ENCODE results near the gene CEP41. TPM values are rescaled to one million over a fixed set of nuclear protein-coding genes. Genes with fewer than 3 reads are reported as not detected.

The CEP41 gene
- polyA plus RNA-seq, 2 of the 4 experiments (the other 2 are of a cell fraction): 13.0 to 23.1 TPM

DNA sequence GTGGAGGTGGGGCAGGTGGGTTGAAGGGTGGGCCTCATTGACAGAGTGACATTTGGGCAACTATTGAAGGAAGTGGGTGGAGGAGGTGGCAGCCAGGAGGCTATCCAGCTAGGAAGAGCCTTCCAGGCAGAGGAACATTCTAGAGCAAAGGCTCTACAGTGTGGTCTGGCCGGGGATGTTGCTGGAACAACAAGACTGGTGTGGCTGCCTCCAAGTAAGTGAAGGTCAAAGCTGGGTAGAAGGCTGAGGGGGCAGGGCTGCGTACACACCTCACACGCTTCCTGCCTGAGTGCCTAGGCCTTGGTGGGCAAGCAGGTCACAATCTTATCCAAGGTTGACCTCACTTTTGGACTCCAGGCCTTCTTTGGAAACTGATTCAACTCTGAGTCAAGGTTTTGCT, 53.9 kb downstream of the CEP41 start (continued):
- no peak for TF ChIP-seq MAFK (IDR thresholded peaks at IDR 0.05; ENCODE audit: partially characterized antibody)
- TF ChIP-seq CBX8 (IDR thresholded peaks at IDR 0.05): no peak
- TF ChIP-seq MYC (IDR thresholded peaks at IDR 0.05; ENCODE audit: borderline replicate concordance, low read length): no peak
- TF ChIP-seq HOXB5 (CRISPR knock-in tag; IDR thresholded peaks at IDR 0.05): no peak
- no peak for TF ChIP-seq HOXA7 (CRISPR knock-in tag; IDR thresholded peaks at IDR 0.05)
- no peak for TF ChIP-seq HOXB13 (CRISPR knock-in tag; IDR thresholded peaks at IDR 0.05; ENCODE audit: low read depth)
- TF ChIP-seq GATA3 (IDR thresholded peaks at IDR 0.05; ENCODE audit: borderline replicate concordance): no peak
- TF ChIP-seq CHD2 (IDR thresholded peaks at IDR 0.05; ENCODE audit: low read length, partially characterized antibody): no peak

DNA sequence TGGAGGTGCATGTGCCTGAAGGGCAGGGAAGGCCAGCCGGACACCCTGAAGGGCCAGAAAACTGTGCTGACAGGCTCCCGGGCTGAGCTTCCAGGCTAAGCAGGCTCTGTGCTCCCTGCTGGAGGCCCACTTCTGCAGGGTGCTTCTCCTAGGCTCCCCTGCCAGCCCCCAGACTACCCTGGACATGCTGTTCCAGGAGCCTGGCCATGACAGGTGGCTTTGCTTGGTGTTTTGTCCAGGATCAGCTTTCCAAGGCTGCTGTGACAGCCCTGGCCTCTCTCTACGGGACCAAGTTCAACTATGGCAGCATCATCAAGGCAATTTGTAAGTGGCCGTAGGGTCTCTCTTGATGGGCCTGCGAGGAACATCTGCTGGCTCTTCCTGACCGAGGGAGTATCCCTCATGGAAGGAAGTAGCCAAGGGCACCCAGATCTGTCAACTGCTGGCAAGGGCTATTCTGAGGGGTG, 55.2 kb downstream of the CEP41 start:
- no peak overlapping the region for H3K4me3 ChIP-seq
- H3K4me1 ChIP-seq: no peaks in the 10 kb centered on the region
- ATAC-seq (no peak), DNase-seq (ENCODE audit: low read depth in 1 of 2, low spot score in 1 of 2) (no peak), FAIRE-seq (no peak)
- no peak overlapping the region for H3K27ac ChIP-seq
- 76% methylated on average over 6 of the region's 6 CpGs for WGBS (ENCODE audit: missing lambda C conversion rate)
- ChIA-PET CTCF (interaction anchor here (0.7 kb wide), 1 partner anchor 18 kb away, joined by 3 read pairs; no protein-coding TSS in a partner anchor), POLR2A (no interaction called here)
- H3K9me3 ChIP-seq: no peaks in the 10 kb centered on the region
- no peak for TF ChIP-seq TP53 (CRISPR knock-in tag; IDR thresholded peaks at IDR 0.05)
- no peak for TF ChIP-seq NPAS2 (CRISPR knock-in tag; IDR thresholded peaks at IDR 0.05; ENCODE audit: borderline replicate concordance)
- TF ChIP-seq, protein P1, sequence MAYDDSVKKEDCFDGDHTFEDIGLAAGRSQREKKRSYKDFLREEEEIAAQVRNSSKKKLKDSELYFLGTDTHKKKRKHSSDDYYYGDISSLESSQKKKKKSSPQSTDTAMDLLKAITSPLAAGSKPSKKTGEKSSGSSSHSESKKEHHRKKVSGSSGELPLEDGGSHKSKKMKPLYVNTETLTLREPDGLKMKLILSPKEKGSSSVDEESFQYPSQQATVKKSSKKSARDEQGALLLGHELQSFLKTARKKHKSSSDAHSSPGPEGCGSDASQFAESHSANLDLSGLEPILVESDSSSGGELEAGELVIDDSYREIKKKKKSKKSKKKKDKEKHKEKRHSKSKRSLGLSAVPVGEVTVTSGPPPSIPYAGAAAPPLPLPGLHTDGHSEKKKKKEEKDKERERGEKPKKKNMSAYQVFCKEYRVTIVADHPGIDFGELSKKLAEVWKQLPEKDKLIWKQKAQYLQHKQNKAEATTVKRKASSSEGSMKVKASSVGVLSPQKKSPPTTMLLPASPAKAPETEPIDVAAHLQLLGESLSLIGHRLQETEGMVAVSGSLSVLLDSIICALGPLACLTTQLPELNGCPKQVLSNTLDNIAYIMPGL (CRISPR knock-in tag; IDR thresholded peaks at IDR 0.05; ENCODE audit: borderline replicate concordance): no peak
- no peak for TF ChIP-seq MAZ (IDR thresholded peaks at IDR 0.05; ENCODE audit: borderline replicate concordance, low read depth, low read length)
- TF ChIP-seq ZC3H11A (IDR thresholded peaks at IDR 0.05): no peak
- TF ChIP-seq EHF (CRISPR knock-in tag; IDR thresholded peaks at IDR 0.05): no peak
- TF ChIP-seq PHF8 (IDR thresholded peaks at IDR 0.05; ENCODE audit: borderline replicate concordance, low read depth): no peak
- no peak for TF ChIP-seq KDM5A (IDR thresholded peaks at IDR 0.05)
- TF ChIP-seq, protein P2, sequence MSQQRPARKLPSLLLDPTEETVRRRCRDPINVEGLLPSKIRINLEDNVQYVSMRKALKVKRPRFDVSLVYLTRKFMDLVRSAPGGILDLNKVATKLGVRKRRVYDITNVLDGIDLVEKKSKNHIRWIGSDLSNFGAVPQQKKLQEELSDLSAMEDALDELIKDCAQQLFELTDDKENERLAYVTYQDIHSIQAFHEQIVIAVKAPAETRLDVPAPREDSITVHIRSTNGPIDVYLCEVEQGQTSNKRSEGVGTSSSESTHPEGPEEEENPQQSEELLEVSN (IDR thresholded peaks at IDR 0.05; ENCODE audit: borderline replicate concordance, low read depth): no peak
- no peak for TF ChIP-seq RFX5 (IDR thresholded peaks at IDR 0.05)
- TF ChIP-seq HOXB5 (CRISPR knock-in tag; IDR thresholded peaks at IDR 0.05): no peak
- no peak for TF ChIP-seq POLR2A (IDR thresholded peaks at IDR 0.05; ENCODE audit: low read length)
- H3K4me2 ChIP-seq: no peak overlapping the region

DNA sequence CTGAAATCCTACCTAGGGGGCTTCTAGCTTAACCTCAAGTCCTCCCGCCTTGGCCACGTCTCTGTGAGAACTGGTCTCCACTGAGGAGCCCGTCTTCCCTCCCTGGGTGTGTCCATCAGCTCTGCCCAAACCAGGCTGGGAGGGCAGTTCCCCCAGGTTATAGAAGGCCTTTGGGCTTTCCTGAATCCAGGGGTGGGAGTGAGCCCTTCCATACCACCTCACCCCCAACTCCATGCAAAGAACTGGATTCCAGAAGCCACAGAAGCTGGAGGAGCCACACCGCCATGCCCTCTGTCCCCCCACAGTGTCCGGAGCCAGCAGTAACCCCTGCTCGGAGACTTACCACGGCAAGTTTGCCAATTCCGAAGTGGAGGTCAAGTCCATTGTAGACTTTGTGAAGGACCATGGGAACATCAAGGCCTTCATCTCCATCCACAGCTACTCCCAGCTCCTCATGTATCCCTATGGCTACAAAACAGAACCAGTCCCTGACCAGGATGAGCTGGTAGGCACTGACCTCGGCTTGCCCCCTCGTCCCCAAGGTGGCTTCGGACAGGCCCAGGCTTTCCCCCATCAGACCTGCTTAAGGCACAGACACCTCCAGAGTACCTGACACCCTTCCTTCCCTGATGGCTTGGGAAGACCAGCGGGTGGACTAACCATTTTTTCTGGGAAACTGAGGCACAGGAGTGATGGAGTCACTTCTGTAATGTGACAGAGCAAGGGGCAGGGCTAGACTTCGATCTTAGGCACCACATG, 55.8 kb downstream of the CEP41 start:
- TF ChIP-seq, protein P3, sequence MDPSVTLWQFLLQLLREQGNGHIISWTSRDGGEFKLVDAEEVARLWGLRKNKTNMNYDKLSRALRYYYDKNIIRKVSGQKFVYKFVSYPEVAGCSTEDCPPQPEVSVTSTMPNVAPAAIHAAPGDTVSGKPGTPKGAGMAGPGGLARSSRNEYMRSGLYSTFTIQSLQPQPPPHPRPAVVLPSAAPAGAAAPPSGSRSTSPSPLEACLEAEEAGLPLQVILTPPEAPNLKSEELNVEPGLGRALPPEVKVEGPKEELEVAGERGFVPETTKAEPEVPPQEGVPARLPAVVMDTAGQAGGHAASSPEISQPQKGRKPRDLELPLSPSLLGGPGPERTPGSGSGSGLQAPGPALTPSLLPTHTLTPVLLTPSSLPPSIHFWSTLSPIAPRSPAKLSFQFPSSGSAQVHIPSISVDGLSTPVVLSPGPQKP (IDR thresholded peaks at IDR 0.05; ENCODE audit: low read depth, low read length): no peak
- no peak for TF ChIP-seq CBX2 (IDR thresholded peaks at IDR 0.05; ENCODE audit: borderline replicate concordance, low read depth)
- no peak for TF ChIP-seq TFCP2L1 (CRISPR knock-in tag; IDR thresholded peaks at IDR 0.05)
- TF ChIP-seq FOXS1 (CRISPR knock-in tag; IDR thresholded peaks at IDR 0.05): no peak
- TF ChIP-seq CHD2 (IDR thresholded peaks at IDR 0.05; ENCODE audit: low read length, partially characterized antibody): no peak
- TF ChIP-seq, protein P4, sequence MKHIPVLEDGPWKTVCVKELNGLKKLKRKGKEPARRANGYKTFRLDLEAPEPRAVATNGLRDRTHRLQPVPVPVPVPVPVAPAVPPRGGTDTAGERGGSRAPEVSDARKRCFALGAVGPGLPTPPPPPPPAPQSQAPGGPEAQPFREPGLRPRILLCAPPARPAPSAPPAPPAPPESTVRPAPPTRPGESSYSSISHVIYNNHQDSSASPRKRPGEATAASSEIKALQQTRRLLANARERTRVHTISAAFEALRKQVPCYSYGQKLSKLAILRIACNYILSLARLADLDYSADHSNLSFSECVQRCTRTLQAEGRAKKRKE (CRISPR knock-in tag; IDR thresholded peaks at IDR 0.05; ENCODE audit: low read depth): no peak
- no peak for TF ChIP-seq ZSCAN20 (CRISPR knock-in tag; IDR thresholded peaks at IDR 0.05)
- no peak for TF ChIP-seq CHD4 (IDR thresholded peaks at IDR 0.05; ENCODE audit: borderline replicate concordance)
- no peak for TF ChIP-seq MAFK (IDR thresholded peaks at IDR 0.05; ENCODE audit: partially characterized antibody)
- no peak for TF ChIP-seq KDM5A (IDR thresholded peaks at IDR 0.05)
- TF ChIP-seq RNF2 (IDR thresholded peaks at IDR 0.05; ENCODE audit: borderline replicate concordance, low read depth): no peak
- TF ChIP-seq EHMT2 (IDR thresholded peaks at IDR 0.05; ENCODE audit: low read depth): no peak
- TF ChIP-seq, protein P5, sequence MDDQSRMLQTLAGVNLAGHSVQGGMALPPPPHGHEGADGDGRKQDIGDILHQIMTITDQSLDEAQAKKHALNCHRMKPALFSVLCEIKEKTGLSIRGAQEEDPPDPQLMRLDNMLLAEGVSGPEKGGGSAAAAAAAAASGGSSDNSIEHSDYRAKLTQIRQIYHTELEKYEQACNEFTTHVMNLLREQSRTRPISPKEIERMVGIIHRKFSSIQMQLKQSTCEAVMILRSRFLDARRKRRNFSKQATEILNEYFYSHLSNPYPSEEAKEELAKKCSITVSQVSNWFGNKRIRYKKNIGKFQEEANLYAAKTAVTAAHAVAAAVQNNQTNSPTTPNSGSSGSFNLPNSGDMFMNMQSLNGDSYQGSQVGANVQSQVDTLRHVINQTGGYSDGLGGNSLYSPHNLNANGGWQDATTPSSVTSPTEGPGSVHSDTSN (IDR thresholded peaks at IDR 0.05): no peak
- no peak for TF ChIP-seq JUN (IDR thresholded peaks at IDR 0.05)
- Histone ChIP-seq H3K27ac (no peak overlapping the region), H3K4me3 (no peak overlapping the region), H3K9me3 (no peaks in the 10 kb centered on the region), H3K4me1 (no peaks in the 10 kb centered on the region), H3K4me2 (no peak overlapping the region)
- WGBS (ENCODE audit: missing lambda C conversion rate): 77% methylated on average over 13 of the region's 13 CpGs
- no peak for DNase-seq (ENCODE audit: low read depth in 1 of 2, low spot score in 1 of 2)
- FAIRE-seq: no peak
- no peak for ATAC-seq
- CTCF ChIA-PET: interaction anchor here (0.7 kb wide), 1 partner anchor 17 kb away, joined by 3 read pairs; no protein-coding TSS in a partner anchor
- POLR2A ChIA-PET: no interaction called here
